ENCODE data around the gene RIMS4.

- TF ChIP-seq CTCF (conservative IDR thresholded peaks at IDR 0.05; ENCODE audit: low read length): no peak
- TF ChIP-seq EZH2phosphoT487 (IDR thresholded peaks at IDR 0.05; ENCODE audit: borderline replicate concordance): no peak
Measured at GRCh38 chr20:44835116-44835515, 24.8 kb upstream of the RIMS4 start.
